Pancreas (tissue), 10 donors: ENCODE results near the gene CRELD1. TPM values are rescaled to one million over a fixed set of nuclear protein-coding genes. Genes with fewer than 3 reads are reported as not detected.

Experiments
- ATAC-seq, 4 donors: fragments of 200-7000 bp; cut with Tn5 transposase; one replicate each; pipeline versions ENCODE4 v1.8.0 to v1.9.1; 2020; ENCODE audit warnings: mild to moderate bottlenecking in 4 of 4, moderate library complexity in 4 of 4
- DNase-seq, 6 donors: peaks; one replicate each; pipeline ENCODE4 v3.0.0-alpha.2; 2020
- FAIRE-seq: peaks from 2 replicates; lab custom pipeline; 2012; peaks lifted over from hg19 to GRCh38; lab: Jason Lieb, UNC
- H3K27ac ChIP-seq, 4 donors: fragments of 200-600 bp; sonication (generic); 1 replicate in 3 of 4; 2 replicates in 1 of 4; pipeline versions ENCODE4 v1.5.0 to v1.8.0; 2020
- H3K27me3 ChIP-seq, 4 donors: fragments of 200-600 bp; one replicate each; pipeline ENCODE4 v1.8.0; 2021
- H3K36me3 ChIP-seq, 3 donors: fragments of 200-600 bp; sonication (generic) in 1 of 3; one replicate each; pipeline versions ENCODE4 v1.5.0 to v1.8.0; 2020 to 2021
- H3K4me1 ChIP-seq, 3 donors: fragments of 200-600 bp; one replicate each; pipeline ENCODE4 v1.8.0; 2021
- H3K4me3 ChIP-seq, 4 donors: fragments of 200-600 bp; sonication (generic) in 2 of 4; one replicate each; pipeline versions ENCODE4 v1.5.0 to v1.8.0; 2020 to 2021
- H3K9me3 ChIP-seq, 4 donors: fragments of 200-600 bp; one replicate each; pipeline ENCODE4 v1.8.0; 2021
- WGBS, 2 donors: extraction: QIAGEN DNeasy Blood & Tissue Kit; methylation state at CpG; one replicate each; pipeline ENCODE4 v1.1.7; 2013; 5-methylcytosine and 5-hydroxymethylcytosine counted together
- intact Hi-C, 3 donors: fragments of 100-400 bp; cut with DNase I; formaldehyde crosslinking; loops; one replicate each; pipeline versions ENCODE4 v1.11.1 to v1.14.2; 2022
- polyA plus RNA-seq, 2 donors: library from polyadenylated mRNA; stranded (reverse); fragments of 200-250 nt; gene quantifications; one replicate each; pipeline ENCODE4 v1.2.3, GENCODE V29; 2013
- total RNA-seq, 6 donors: library from RNA; stranded (reverse); fragmentation: NEBNext Ultra II Directional in 4 of 6; extraction: Animal tissue kit (Norgen Biotek cat#: 25700) in 4 of 6; gene quantifications; one replicate each; pipeline versions ENCODE4 v1.2.1 to v1.2.4, GENCODE V29; 2021 to 2023
- TF ChIP-seq, protein P1 (sequence below), 4 donors: fragments of 200-600 bp; sonication (generic) in 3 of 4; IDR thresholded peaks; one replicate each; pipeline versions ENCODE4 v1.5.0 to v1.8.0; 2021; ENCODE audit warnings: antibody characterized with exemption in 4 of 4
- donor health status: healthy with polysubstance abuse.
- donor health status: DM: no; HTN: no; CAD: no; lungs with moderate emphysema.
- donor health status: DM: no; HTN: no; CAD: no.
- donor health status: control.
- donor health status: control.
- donor health status: Bipolar disorder and iron deficiency.
- donor health status: DM: yes; HTN: yes; CAD: no.
- donor health status: DM: no; HTN: no; CAD: no.
- donor health status: DM: no; HTN: no; CAD: no.
- donor health status: DM: yes; HTN: yes; CAD: no.

The CRELD1 gene
- total and polyA plus RNA-seq, 8 donors: 11.3 to 45.9 (median 13.9) TPM

DNA sequence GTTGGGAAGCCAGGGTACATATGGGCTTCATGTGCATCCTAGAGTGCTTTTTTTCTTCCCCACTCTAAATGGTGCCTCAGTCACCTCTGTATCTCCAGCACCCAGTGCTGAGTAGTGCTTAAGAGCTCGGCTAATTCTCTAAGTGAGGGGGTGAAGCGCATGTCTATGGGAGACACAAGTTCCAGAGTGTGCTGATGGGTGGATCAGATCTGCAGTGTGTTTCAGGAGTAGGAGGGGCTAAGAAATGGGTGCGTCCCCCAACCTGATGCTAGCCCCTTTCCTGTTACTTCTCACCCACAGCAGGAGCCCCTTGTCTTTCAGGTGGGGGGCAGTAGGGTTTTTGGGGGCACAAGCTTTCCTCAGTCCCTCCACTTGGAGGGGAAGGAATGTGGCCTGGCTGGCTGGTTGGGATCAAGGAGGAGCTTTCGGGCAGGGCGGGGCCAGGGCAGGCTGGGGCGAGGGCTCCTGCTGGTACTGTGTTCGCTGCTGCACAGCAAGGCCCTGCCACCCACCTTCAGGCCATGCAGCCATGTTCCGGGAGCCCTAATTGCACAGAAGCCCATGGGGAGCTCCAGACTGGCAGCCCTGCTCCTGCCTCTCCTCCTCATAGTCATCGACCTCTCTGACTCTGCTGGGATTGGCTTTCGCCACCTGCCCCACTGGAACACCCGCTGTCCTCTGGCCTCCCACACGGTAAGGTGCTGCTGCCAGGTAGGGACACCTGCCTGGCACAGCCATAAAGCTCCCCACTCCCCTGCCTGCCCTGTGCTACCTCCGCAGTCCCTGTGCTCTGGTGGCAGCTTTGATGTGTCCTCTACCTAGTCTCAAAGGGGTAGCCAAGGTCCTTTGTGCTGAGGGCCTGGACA, 31.0 kb upstream of the CRELD1 start, which contains the start of gene IL17RE:
TSS of gene IL17RE (plus strand) at position 477 of the 866 bp plus-strand sequence. CDS start at position 562, 85 bp downstream.
- H3K36me3 ChIP-seq: no peaks in the 10 kb centered on the region
- 12 to 14% methylated on average over 13 of the region's 13 CpGs for WGBS, 2 donors
- intact Hi-C loops: no loop called here
- FAIRE-seq (no peak), ATAC-seq (peak; percentile 44 to 71 (median 66)), DNase-seq (peak; percentile 53 to 84 (median 68))
- H3K27ac ChIP-seq: peak within 1 kb of the TSS; percentile 7 to 73 (median 60)
- peak within 1 kb of the TSS; percentile 10 to 53 (median 28) for H3K4me3 ChIP-seq
- TF ChIP-seq, protein P1, sequence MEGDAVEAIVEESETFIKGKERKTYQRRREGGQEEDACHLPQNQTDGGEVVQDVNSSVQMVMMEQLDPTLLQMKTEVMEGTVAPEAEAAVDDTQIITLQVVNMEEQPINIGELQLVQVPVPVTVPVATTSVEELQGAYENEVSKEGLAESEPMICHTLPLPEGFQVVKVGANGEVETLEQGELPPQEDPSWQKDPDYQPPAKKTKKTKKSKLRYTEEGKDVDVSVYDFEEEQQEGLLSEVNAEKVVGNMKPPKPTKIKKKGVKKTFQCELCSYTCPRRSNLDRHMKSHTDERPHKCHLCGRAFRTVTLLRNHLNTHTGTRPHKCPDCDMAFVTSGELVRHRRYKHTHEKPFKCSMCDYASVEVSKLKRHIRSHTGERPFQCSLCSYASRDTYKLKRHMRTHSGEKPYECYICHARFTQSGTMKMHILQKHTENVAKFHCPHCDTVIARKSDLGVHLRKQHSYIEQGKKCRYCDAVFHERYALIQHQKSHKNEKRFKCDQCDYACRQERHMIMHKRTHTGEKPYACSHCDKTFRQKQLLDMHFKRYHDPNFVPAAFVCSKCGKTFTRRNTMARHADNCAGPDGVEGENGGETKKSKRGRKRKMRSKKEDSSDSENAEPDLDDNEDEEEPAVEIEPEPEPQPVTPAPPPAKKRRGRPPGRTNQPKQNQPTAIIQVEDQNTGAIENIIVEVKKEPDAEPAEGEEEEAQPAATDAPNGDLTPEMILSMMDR (IDR thresholded peaks at IDR 0.05): no peak
- H3K27me3 ChIP-seq: no peaks in the 10 kb centered on the region
- H3K4me1 ChIP-seq: peaks cover 28 to 30% (median 29%) of the 10 kb centered on the region in 3 donors
- H3K9me3 ChIP-seq: no peaks in the 10 kb centered on the region

DNA sequence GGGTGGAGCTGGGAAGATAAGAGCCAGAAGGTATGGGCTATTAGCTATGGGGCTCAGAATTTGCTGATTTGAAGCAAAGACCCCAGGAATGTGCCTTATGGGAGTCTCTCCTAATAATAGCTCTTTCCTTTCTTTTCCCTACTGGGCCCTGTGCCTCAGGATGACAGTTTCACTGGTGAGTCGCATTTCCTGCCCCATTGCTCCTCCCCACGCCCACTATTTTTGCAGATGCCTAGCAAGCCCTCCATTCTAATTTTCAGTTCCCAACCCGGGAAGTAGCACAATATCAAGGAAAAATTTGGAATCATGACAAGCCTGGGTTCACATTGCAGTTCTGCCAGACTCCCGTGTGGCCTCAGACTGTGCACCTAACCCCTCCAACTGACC, 30.4 kb upstream of the CRELD1 start:
- H3K27me3 ChIP-seq: no peaks in the 10 kb centered on the region
- no peaks in the 10 kb centered on the region for H3K9me3 ChIP-seq
- 7 to 8% methylated on average over 4 of the region's 4 CpGs for WGBS, 2 donors
- peak overlapping the region; percentile 10 to 53 (median 28) for H3K4me3 ChIP-seq
- no peaks in the 10 kb centered on the region for H3K36me3 ChIP-seq
- TF ChIP-seq, protein P1 (IDR thresholded peaks at IDR 0.05): no peak
- FAIRE-seq (no peak), ATAC-seq (peak; percentile 5 to 24 (median 12)), DNase-seq (no peak)
- H3K27ac ChIP-seq: peak overlapping the region; percentile 7 to 73 (median 60)
- intact Hi-C loops: no loop called here
- peaks cover 24 to 27% (median 25%) of the 10 kb centered on the region in 3 donors for H3K4me1 ChIP-seq

DNA sequence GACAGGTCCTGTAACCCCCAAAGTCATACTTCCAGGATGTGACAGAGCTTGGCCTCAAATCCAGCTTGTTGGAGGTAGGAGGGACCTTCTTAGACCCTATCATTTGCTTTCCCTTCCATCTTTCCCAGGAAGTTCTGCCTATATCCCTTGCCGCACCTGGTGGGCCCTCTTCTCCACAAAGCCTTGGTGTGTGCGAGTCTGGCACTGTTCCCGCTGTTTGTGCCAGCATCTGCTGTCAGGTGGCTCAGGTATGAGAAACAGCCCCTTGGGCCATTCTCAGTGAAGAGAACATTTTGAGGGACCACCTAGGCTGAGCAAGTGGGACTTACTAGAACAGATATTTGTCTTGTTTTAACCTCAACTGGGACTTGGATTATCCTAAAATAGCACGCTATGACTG, 29.7 kb upstream of the CRELD1 start:
- ATAC-seq (no peak), FAIRE-seq (no peak), DNase-seq (peak in 1 of 6 donors; percentile 45)
- Histone ChIP-seq H3K9me3 (no peaks in the 10 kb centered on the region), H3K27me3 (no peaks in the 10 kb centered on the region), H3K36me3 (no peaks in the 10 kb centered on the region), H3K4me1 (peaks cover 18 to 20% (median 19%) of the 10 kb centered on the region in 3 donors), H3K27ac (no peak overlapping the region), H3K4me3 (peak overlapping the region in 2 of 4 donors; percentile 37 to 53)
- TF ChIP-seq, protein P1 (IDR thresholded peaks at IDR 0.05): no peak
- intact Hi-C loops: no loop called here
- WGBS, 2 donors: 45 to 52% methylated on average over 4 of the region's 4 CpGs

DNA sequence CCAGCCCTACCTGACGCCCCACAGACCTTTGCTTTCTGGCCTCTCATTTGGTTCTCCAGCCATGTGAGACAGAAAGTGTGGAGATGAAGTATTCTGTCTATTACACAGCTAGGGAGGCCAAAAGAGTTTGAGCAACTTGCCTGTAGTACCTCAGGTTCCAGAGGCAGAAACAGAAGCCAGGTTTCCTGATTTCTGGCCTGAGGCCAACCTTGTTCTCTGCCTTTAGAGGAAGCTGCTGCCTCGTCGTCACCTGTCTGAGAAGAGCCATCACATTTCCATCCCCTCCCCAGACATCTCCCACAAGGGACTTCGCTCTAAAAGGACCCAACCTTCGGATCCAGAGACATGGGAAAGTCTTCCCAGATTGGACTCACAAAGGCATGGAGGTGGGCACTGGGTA, 27.2 kb upstream of the CRELD1 start:
- 88 to 90% methylated on average over 5 of the region's 5 CpGs for WGBS, 2 donors
- no peak for FAIRE-seq

More for the DNA sequence above, 27.2 kb upstream of the CRELD1 start:
- Histone ChIP-seq H3K4me3 (no peak overlapping the region), H3K27me3 (no peaks in the 10 kb centered on the region), H3K4me1 (peaks cover 8 to 14% (median 11%) of the 10 kb centered on the region in 3 donors), H3K36me3 (peaks cover 0 to under 1% (median 0%) of the 10 kb centered on the region in 3 donors), H3K9me3 (no peaks in the 10 kb centered on the region), H3K27ac (no peak overlapping the region)
- intact Hi-C loops: no loop called here
- DNase-seq (no peak), ATAC-seq (no peak)
- TF ChIP-seq, protein P1 (IDR thresholded peaks at IDR 0.05): no peak
